GM12865 (cell line): ENCODE measurements around the gene GAL3ST2.

ENCODE experiments used
- DNase-seq: peaks from one replicate; pipeline ENCODE4 v3.0.0; 2010; ENCODE audit warnings: low read depth
- H3K4me3 ChIP-seq: 2 replicates; pipeline ENCODE4 v1.5.1; 2011; ENCODE audit warnings: mild to moderate bottlenecking, low read depth, low read length, control low read depth
- TF ChIP-seq, protein P1 (sequence below): IDR thresholded peaks from 2 replicates; pipeline ENCODE4 v1.5.1; 2011; ENCODE audit warnings: low read length, control low read depth, low read depth, inconsistent platforms; ENCODE audit not compliant: insufficient read depth; ENCODE audit errors: missing control alignments

The GAL3ST2 gene

DNA sequence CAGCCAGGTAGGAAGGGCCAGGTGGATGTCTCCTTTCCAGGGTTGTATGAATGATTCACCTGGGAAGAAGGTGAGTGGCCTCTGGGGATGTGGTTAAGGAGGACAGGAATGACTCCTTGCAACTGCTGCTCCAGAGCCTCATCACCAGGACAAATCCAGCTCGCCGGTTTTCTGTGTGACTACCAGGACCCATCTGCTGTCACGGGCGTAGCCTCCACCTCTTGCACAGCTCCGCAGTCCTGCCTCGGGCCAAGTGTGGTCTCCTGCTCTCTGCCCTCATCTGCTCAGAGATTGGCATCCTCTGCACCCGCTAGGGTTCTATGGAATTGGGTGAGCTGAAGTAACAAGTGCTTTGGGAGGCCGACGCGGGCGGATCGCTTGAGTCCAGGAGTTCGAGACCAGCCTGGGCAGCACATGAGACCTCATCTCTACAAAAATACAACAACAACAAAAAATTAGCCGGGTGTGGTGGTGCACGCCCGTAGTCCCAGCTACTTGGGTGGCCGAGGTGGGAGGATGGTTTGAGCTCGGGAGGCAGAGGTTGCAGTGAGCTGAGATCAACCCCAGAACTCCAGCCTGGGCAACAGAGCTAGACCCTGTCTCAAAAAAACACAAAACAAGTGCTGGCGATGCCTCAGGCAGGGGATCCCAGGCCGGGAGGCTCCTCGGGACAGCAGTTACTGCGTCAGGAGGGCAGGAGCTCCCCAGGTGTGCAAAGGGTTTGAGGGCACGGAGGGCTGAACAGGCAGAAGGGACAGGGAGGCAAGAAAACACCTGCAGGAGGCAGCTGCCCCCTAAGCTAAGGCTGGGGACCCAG, 43.0 kb upstream of the GAL3ST2 start:
- no peak for DNase-seq
- TF ChIP-seq, protein P1, sequence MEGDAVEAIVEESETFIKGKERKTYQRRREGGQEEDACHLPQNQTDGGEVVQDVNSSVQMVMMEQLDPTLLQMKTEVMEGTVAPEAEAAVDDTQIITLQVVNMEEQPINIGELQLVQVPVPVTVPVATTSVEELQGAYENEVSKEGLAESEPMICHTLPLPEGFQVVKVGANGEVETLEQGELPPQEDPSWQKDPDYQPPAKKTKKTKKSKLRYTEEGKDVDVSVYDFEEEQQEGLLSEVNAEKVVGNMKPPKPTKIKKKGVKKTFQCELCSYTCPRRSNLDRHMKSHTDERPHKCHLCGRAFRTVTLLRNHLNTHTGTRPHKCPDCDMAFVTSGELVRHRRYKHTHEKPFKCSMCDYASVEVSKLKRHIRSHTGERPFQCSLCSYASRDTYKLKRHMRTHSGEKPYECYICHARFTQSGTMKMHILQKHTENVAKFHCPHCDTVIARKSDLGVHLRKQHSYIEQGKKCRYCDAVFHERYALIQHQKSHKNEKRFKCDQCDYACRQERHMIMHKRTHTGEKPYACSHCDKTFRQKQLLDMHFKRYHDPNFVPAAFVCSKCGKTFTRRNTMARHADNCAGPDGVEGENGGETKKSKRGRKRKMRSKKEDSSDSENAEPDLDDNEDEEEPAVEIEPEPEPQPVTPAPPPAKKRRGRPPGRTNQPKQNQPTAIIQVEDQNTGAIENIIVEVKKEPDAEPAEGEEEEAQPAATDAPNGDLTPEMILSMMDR = no peak
- peak overlapping the region; percentile 54; the same call in 1 of the 2 replicates for H3K4me3 ChIP-seq

DNA sequence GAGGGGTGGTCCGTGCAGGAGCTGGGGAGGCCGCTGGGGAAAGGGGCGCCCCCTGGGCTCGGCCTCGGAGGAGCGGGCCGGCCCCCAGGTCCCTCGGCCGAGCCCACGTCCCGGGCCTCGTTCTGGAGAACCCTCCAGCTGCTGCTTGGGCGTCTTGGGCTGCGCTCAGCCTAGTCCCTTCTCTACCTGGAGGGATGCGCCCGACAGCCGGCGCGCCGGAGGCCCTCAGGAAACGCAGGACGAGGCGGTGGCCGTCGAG, 42.5 kb upstream of the GAL3ST2 start:
- peak overlapping the region; percentile 54 for H3K4me3 ChIP-seq
- peak; percentile 18 for DNase-seq
- TF ChIP-seq, protein P1 = no peak

DNA sequence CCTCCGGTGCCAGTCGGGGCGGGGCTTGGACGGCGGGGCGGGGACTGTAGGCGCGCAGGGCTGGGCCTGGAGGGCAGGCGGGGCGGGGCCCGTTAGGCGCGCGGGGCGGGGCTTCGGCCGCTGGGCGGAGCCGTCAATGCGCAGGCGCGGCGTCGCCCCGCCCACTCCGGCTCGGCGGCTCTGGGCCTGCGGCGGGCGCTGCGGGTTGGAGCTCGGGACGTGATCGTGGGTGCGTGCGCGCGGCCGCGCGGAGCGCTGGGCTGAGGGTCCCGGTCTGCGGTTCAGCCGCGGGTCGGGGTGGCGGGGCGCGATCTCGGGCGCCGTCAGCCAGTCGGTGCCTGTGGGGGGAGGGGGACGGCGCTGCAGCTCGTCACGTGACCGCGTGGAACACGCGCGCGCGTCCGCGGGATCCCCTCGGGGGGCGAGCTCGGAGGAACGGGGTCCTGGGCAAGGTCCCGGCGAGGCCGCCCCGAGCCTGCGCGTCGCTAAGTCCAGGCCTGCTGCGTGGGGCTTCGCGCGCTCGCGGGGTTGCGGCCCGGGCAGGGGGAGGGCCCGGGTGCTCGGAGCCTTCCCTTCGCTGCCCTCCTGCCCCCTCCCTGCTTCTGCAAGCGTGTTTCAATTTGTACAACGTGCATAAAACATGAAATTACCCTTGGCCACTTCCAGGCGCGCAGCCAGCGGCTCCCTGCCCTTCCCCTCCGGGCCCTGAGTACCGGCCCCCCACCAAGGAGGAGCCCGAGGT, 42.0 kb upstream of the GAL3ST2 start, which contains the start of gene D2HGDH:
D2HGDH (plus strand) TSS at position 164 of the 742 bp plus-strand sequence. CDS start 595 bp downstream, outside the sequence.
- TF ChIP-seq, protein P1 = no peak
- H3K4me3 ChIP-seq = peak within 1 kb of the TSS; percentile 78
- DNase-seq = peak; percentile 92

- no peak overlapping the region for H3K4me3 ChIP-seq
- TF ChIP-seq, protein P1 = no peak
- DNase-seq = no peak
Measured at GRCh38 chr2:241736111-241736510, 40.5 kb upstream of the GAL3ST2 start.

- TF ChIP-seq, protein P1 = no peak
- no peak for DNase-seq
- no peak overlapping the region for H3K4me3 ChIP-seq
Measured at GRCh38 chr2:241738040-241738686, 38.5 kb upstream of the GAL3ST2 start.

GRCh38 chr2:241739177-241739576, 37.4 kb upstream of the GAL3ST2 start:
- DNase-seq = no peak
- TF ChIP-seq, protein P1 = no peak
- H3K4me3 ChIP-seq = no peak overlapping the region
